GM12801 (cell line): Measurements from ENCODE around the gene SDHAF3.

Source experiments
- TF ChIP-seq, protein P1 (sequence below): IDR thresholded peaks from one replicate; pipeline ENCODE4 v1.5.1; 2011; ENCODE audit warnings: control low read depth; ENCODE audit not compliant: insufficient read length; ENCODE audit errors: extremely low read depth

SDHAF3 gene

DNA sequence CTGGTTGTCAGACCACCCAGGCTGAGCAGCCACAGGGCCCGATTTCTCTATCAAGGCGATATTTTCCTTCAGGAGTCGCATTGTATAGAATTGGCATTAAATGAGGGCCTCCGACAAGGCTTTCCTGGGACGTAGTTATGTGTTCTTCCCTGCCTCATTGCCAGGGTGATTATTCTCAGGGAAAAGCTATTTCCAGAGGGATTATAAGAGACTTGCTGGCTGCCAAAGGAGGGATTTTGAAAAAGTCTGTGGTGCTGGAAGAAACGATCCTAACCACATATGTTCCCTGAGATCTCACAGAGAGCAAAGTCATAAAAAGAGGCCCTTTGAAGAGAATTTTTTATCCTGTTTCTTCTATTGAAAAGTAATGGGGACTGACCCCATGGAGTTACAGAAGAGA, 27.7 kb upstream of the SDHAF3 start:
- TF ChIP-seq, protein P1, sequence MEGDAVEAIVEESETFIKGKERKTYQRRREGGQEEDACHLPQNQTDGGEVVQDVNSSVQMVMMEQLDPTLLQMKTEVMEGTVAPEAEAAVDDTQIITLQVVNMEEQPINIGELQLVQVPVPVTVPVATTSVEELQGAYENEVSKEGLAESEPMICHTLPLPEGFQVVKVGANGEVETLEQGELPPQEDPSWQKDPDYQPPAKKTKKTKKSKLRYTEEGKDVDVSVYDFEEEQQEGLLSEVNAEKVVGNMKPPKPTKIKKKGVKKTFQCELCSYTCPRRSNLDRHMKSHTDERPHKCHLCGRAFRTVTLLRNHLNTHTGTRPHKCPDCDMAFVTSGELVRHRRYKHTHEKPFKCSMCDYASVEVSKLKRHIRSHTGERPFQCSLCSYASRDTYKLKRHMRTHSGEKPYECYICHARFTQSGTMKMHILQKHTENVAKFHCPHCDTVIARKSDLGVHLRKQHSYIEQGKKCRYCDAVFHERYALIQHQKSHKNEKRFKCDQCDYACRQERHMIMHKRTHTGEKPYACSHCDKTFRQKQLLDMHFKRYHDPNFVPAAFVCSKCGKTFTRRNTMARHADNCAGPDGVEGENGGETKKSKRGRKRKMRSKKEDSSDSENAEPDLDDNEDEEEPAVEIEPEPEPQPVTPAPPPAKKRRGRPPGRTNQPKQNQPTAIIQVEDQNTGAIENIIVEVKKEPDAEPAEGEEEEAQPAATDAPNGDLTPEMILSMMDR, result no peak

DNA sequence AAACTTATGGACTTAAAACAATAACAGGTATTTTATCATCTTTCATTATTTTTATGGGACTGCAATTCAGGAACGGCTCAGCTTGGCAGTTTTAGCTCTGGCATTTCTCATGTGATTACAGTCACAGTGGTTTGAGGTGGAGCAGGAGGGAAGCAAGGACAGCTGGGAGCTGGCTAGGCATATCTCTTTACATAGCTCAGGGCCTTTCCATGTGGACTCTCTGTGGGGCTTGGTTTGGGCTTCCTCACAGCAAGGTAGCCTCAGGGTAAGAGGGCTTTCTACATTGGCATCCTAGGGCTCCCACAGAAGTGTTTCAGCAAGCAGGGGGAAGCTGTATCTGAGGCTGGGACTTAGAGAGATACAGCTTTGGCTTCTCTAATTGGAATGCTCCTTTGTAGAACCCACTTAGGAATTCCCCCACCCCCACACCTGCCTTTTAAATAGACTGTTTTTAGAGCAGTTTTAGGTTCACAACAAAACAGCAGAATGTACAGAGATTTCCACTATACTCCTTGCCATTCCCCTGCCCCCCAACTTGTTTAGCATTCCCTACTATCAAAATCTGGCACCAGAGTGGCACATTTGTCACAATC, 26.6 kb upstream of the SDHAF3 start:
- TF ChIP-seq, protein P1, result no peak

DNA sequence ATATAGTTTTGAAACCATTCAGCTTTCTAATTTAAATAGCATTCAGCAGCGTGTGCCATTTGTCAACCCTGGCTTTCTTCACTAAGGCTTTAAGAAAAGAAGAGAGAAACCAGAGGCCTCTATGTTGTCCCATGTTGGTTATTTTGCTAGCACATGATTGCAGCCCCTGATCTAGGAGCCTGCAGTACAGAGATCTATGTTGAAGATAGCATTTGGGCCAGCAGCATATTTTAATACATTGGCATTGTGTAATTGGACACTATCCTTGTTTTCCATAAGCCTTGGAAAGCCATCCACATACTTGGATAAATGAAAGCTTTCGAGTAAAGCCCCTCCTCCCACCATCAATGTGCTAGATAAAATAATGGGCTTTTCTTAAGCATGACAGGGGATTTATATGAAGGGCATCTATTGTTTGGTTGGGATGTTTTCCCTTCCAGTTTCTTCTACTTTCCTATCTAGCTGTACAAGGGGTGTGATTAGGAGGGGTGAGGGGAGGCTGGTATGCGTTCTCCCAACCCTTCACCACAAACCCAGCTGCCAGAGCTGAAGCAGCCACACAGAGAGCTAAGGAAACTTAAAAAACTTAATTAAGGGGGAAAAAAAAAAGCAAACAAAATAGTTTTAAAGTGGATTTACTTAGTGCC, 23.1 kb upstream of the SDHAF3 start:
- TF ChIP-seq, protein P1, result no peak

- TF ChIP-seq, protein P1, result no peak
Observed at GRCh38 chr7:97096037-97096436, 21.5 kb upstream of the SDHAF3 start.

- TF ChIP-seq, protein P1, result no peak
Observed at GRCh38 chr7:97096661-97097060, 20.8 kb upstream of the SDHAF3 start.

DNA sequence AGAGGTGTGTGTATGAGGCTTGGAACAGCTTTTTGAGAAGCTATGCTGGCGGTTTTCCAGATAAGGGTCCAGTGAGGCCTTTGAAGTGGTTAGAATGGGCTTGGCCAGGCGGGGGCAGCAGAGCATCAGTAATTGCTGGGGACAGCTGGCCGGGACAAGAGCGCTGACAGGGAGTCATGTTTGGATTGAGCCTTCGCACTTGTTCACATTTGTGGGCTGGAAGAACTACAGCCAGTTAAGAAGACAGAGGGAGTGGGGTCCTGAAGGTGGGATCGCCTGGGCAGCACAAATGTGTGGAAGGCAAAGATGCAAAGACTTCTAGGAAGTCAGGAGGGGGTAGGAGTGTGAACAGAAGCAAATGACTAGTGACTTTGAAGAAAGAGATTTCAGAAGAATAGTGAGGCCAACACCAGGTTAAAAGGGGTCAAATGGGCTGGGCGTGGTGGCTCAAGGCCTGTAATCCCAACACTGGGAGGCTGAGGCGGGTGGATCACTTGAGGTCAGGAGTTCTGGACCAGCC, 12.7 kb upstream of the SDHAF3 start:
- TF ChIP-seq, protein P1, result no peak

DNA sequence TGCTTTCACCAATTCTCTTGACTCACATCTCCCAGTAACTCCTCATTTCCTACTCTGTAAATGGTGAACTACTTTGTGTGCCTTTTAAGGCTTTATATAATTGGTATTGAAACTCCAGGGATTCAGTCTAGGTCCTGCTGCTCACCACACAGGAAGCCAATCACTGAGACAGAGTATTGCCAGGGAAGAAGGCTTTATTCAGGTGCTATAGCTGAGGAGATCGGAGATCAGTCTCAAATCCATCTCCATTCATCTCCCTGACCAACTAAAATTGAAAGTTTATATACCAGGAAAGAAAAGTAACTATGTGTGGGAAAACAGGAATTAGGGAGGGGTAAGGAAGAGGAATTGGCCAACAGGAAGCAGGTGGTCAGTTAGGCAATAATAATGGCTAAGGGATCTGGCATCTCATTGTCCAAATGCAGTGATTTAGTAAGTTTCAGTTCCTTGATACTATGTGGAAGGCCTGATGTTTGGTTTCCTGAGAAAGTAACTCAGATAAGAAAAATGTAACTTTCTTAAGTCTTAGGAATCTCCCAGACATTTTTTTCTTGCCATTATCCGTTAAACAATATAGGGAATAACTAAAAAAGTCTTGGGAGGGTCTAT, 10.2 kb upstream of the SDHAF3 start:
- TF ChIP-seq, protein P1, result no peak
